H1 (cell line): ENCODE measurements around the gene CLPX. TPM values are rescaled to one million over a fixed set of nuclear protein-coding genes. Genes with fewer than 3 reads are reported as not detected.
A peak's percentile ranks its signal among the peaks of the same experiment; 100 is the strongest.

Source experiments
- BACH1 ChIP-seq: IDR thresholded peaks from 2 replicates; pipeline ENCODE4 v1.6.1; 2012; ENCODE audit warnings: low read length, improper control_type of control experiment
- BRCA1 ChIP-seq: IDR thresholded peaks from 2 replicates; pipeline ENCODE4 v1.6.1; 2012; ENCODE audit warnings: low read depth, low read length, improper control_type of control experiment
- CBX8 ChIP-seq: fragments of 300-800, 300-1000 bp; sonication (generic); IDR thresholded peaks from 2 replicates; pipeline ENCODE4 v1.7.1; 2016; ENCODE audit warnings: low read depth, low read length, borderline replicate concordance
- FOSL1 ChIP-seq: IDR thresholded peaks from 2 replicates; pipeline ENCODE4 v1.6.1; 2011; ENCODE audit warnings: mild to moderate bottlenecking, low read depth, low read length, moderate library complexity; ENCODE audit not compliant: insufficient read depth
- HDAC6 ChIP-seq: IDR thresholded peaks from one replicate; pipeline ENCODE4 v1.7.1; 2012; ENCODE audit warnings: low read depth, mild to moderate bottlenecking, inconsistent platforms, low read length, moderate library complexity
- JUND ChIP-seq: IDR thresholded peaks from 2 replicates; pipeline ENCODE4 v1.6.1; 2011; ENCODE audit warnings: mild to moderate bottlenecking, improper control_type of control experiment, low read length
- KDM5A ChIP-seq: fragments of 200-600 bp; IDR thresholded peaks from 2 replicates; pipeline ENCODE4 v1.7.1; 2012; ENCODE audit warnings: mild to moderate bottlenecking, low read length, inconsistent platforms, mixed read lengths
- NRF1 ChIP-seq: IDR thresholded peaks from 2 replicates; pipeline ENCODE4 v1.6.1; 2011; ENCODE audit warnings: mild to moderate bottlenecking, low read depth, low read length, improper control_type of control experiment
- RNF2 ChIP-seq: fragments of 200-900, 300-1000 bp; sonication (generic); IDR thresholded peaks from 2 replicates; pipeline ENCODE4 v1.7.1; 2016; ENCODE audit warnings: borderline replicate concordance, low read depth, mild to moderate bottlenecking, antibody characterized with exemption, low read length; ENCODE audit not compliant: poor library complexity, severe bottlenecking; ENCODE audit errors: missing control alignments
- SIX5 ChIP-seq: IDR thresholded peaks from 2 replicates; pipeline ENCODE4 v1.6.1; 2011; ENCODE audit warnings: mild to moderate bottlenecking, low read depth, low read length
- TAF1 ChIP-seq: IDR thresholded peaks from 2 replicates; pipeline ENCODE4 v1.6.1; 2011; ENCODE audit warnings: mild to moderate bottlenecking, low read depth, low read length
- TBP ChIP-seq: IDR thresholded peaks from 2 replicates; pipeline ENCODE4 v1.6.1; 2011; ENCODE audit warnings: low read depth, low read length, improper control_type of control experiment
- ZNF274 ChIP-seq: IDR thresholded peaks from 2 replicates; pipeline ENCODE4 v1.7.0; 2012; ENCODE audit warnings: low read length, borderline replicate concordance; ENCODE audit errors: extremely low read depth
- polyA plus RNA-seq, 7 experiments: library from polyadenylated mRNA; depleted of rRNA in 3 of 7; stranded (reverse) in 5 of 7; unstranded in 2 of 7; fragments of >200 nt in 5 of 7; fragments of 200-250 nt in 2 of 7; gene quantifications; 1 replicate in 5 of 7; 2 replicates in 1 of 7; 4 replicates in 1 of 7; pipeline versions ENCODE4 v1.2.1 to v1.2.3, GENCODE V29; 2011 to 2013; ENCODE audit warnings: missing spikeins in 2 of 7, mixed read lengths in 2 of 7
- total RNA-seq: library from RNA; stranded (reverse); fragmentation: NEBNext Ultra II Directional; extraction: Animal tissue kit (Norgen Biotek cat#: 25700); gene quantifications from 2 replicates; pipeline ENCODE4 v1.2.1, GENCODE V29; 2021
- TF ChIP-seq, protein P1 (sequence below): IDR thresholded peaks from 2 replicates; pipeline ENCODE4 v1.6.1; 2011; ENCODE audit warnings: low read length, improper control_type of control experiment
- TF ChIP-seq, protein P2 (sequence below): IDR thresholded peaks from 2 replicates; pipeline ENCODE4 v1.6.1; 2012; ENCODE audit warnings: inconsistent platforms

The CLPX gene
- total and polyA plus RNA-seq, 2 of the 8 experiments (the other 6 are each of a cell fraction or from before 2014, with no cell fraction given), result 10.5 to 53.6 TPM

DNA sequence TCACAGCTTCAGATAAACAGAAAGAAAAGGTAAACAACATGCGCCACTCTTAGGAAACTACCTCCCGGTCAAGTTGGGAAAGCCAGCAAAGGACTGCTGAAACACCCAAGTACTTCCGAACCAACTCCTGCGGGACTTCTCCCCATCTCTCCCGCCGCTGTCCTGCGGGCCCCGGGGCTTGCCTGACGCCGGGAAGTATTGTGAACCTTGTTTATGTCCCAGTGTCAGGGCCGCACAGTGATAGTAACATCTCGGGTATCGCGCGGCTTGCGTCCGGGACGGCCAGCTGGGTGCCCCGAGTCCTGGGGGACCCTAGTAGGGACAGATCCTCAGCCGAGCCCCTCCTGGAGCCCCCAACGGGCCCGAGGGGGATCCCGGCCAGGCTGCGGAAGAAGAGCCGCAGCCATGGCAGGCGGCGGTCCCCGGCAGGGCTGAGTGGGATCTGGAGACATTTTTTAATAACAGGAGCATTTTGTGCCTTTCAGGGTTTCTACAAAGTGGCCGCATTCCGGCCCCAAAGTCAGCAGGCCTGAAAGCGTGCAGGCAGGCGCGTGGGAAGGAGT, 756 bp downstream of the CLPX start (continued):
- no peak for TF ChIP-seq BACH1
- TF ChIP-seq FOSL1, result no peak
- TF ChIP-seq JUND, result no peak
- no peak for TF ChIP-seq RNF2
- TF ChIP-seq NRF1, result no peak
- peak; percentile 76 for TF ChIP-seq TAF1
- peak; percentile 68 for TF ChIP-seq BRCA1
- TF ChIP-seq, protein P1, sequence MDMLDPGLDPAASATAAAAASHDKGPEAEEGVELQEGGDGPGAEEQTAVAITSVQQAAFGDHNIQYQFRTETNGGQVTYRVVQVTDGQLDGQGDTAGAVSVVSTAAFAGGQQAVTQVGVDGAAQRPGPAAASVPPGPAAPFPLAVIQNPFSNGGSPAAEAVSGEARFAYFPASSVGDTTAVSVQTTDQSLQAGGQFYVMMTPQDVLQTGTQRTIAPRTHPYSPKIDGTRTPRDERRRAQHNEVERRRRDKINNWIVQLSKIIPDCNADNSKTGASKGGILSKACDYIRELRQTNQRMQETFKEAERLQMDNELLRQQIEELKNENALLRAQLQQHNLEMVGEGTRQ, result no peak
- TF ChIP-seq CBX8, result no peak
- TF ChIP-seq SIX5, result no peak
- TF ChIP-seq KDM5A, result 0 out of 2 replicates have a peak, but pooled peaks have one; percentile 20
- TF ChIP-seq, protein P2, sequence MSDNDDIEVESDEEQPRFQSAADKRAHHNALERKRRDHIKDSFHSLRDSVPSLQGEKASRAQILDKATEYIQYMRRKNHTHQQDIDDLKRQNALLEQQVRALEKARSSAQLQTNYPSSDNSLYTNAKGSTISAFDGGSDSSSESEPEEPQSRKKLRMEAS, result no peak
- no peak for TF ChIP-seq ZNF274
- no peak for TF ChIP-seq HDAC6
- TF ChIP-seq TBP, result peak; percentile 51
